ENCODE data around the gene UQCC3.
"Not testable (repeated sequence)": the region's sequence is repeated elsewhere in the genome, so short reads cannot be mapped to it uniquely, and the experiment has no call there.

The UQCC3 gene

GRCh38 chr11:62703921-62704320, 32.4 kb downstream of the UQCC3 start:
- not testable (repeated sequence) for DNase-seq (ENCODE audit: low spot score)

GRCh38 chr11:62705413-62705812, 33.9 kb downstream of the UQCC3 start:
- DNase-seq (ENCODE audit: low spot score): no peak

- DNase-seq (ENCODE audit: low spot score): peak; percentile 93
Measured at GRCh38 chr11:62705880-62706849, 34.7 kb downstream of the UQCC3 start.

- no peak for DNase-seq (ENCODE audit: low spot score)
Measured at GRCh38 chr11:62706850-62707247, 35.4 kb downstream of the UQCC3 start.

GRCh38 chr11:62707277-62707861, 35.9 kb downstream of the UQCC3 start, which contains the start of the genes BSCL2 and GNG3:
Gene BSCL2 (minus strand): TSS chr11:62707424. CDS start chr11:62707195, 229 bp downstream.
Gene GNG3 (plus strand): TSS chr11:62707676. CDS start chr11:62708296, 620 bp downstream.
- DNase-seq (ENCODE audit: low spot score): peak; percentile 63

GRCh38 chr11:62708392-62708791, 36.9 kb downstream of the UQCC3 start:
- DNase-seq (ENCODE audit: low spot score): no peak

GRCh38 chr11:62708793-62709192, 37.3 kb downstream of the UQCC3 start:
- DNase-seq (ENCODE audit: low spot score): no peak

GRCh38 chr11:62709247-62710000, 38.0 kb downstream of the UQCC3 start:
- peak; percentile 99 for DNase-seq (ENCODE audit: low spot score)

GRCh38 chr11:62710001-62710345, 38.5 kb downstream of the UQCC3 start:
- DNase-seq (ENCODE audit: low spot score): no peak

GRCh38 chr11:62712276-62712812, 40.9 kb downstream of the UQCC3 start:
- DNase-seq (ENCODE audit: low spot score): no peak

GRCh38 chr11:62712861-62713260, 41.4 kb downstream of the UQCC3 start:
- DNase-seq (ENCODE audit: low spot score): no peak

GRCh38 chr11:62713343-62713742, 41.9 kb downstream of the UQCC3 start:
- DNase-seq (ENCODE audit: low spot score): no peak

GRCh38 chr11:62715150-62716130, 44.0 kb downstream of the UQCC3 start:
- no peak for DNase-seq (ENCODE audit: low spot score)

GRCh38 chr11:62716206-62716605, 44.7 kb downstream of the UQCC3 start:
- DNase-seq (ENCODE audit: low spot score): no peak

GRCh38 chr11:62716816-62717215, 45.3 kb downstream of the UQCC3 start:
- DNase-seq (ENCODE audit: low spot score): no peak

- DNase-seq (ENCODE audit: low spot score): no peak
Measured at GRCh38 chr11:62719302-62719978, 48.0 kb downstream of the UQCC3 start.

GRCh38 chr11:62721994-62722393, 50.5 kb downstream of the UQCC3 start:
- DNase-seq (ENCODE audit: low spot score): no peak
